ENCODE data around the gene CCDC18.

DNA sequence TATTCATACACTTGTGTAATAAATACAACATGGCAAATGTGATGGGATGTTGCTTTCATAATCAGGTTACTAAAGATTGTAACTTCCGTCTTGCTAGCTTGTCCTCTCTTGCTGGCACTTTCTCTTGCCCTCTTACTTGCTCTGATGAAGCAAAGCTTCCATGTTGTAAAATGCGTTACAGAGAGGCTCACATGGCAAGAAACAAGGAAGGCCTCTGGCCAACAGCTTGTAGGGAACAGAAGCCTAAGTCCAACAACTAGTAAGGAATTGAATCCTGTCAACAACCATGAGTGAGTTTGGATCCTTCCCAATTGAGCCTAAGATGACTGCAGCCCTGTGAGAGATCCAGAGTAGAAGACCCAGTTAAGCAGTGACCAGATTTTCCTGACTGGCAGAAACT, 15.7 kb upstream of the CCDC18 start:
- TF ChIP-seq, protein P1, sequence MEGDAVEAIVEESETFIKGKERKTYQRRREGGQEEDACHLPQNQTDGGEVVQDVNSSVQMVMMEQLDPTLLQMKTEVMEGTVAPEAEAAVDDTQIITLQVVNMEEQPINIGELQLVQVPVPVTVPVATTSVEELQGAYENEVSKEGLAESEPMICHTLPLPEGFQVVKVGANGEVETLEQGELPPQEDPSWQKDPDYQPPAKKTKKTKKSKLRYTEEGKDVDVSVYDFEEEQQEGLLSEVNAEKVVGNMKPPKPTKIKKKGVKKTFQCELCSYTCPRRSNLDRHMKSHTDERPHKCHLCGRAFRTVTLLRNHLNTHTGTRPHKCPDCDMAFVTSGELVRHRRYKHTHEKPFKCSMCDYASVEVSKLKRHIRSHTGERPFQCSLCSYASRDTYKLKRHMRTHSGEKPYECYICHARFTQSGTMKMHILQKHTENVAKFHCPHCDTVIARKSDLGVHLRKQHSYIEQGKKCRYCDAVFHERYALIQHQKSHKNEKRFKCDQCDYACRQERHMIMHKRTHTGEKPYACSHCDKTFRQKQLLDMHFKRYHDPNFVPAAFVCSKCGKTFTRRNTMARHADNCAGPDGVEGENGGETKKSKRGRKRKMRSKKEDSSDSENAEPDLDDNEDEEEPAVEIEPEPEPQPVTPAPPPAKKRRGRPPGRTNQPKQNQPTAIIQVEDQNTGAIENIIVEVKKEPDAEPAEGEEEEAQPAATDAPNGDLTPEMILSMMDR (conservative IDR thresholded peaks at IDR 0.05 in 1 of 2, IDR thresholded peaks at IDR 0.05 in 1 of 2; ENCODE audit: extremely low read depth in 1 of 2, insufficient read depth in 1 of 2, low read depth in 1 of 2, low read length in 2 of 2), result no peak
- TF ChIP-seq EZH2 (IDR thresholded peaks at IDR 0.05; ENCODE audit: borderline replicate concordance, low read length), result no peak
